ENCODE measurements around the gene DNAJC27. TPM values are rescaled to one million over a fixed set of nuclear protein-coding genes. Genes with fewer than 3 reads are reported as not detected.
A peak's percentile ranks its signal among the peaks of the same experiment; 100 is the strongest.

The DNAJC27 gene
- total and polyA plus RNA-seq, 2 of the 13 experiments (the other 11 are each of a cell fraction or from before 2014, with no cell fraction given): 3.1 to 3.7 TPM

- peak; percentile 62 for TF ChIP-seq PAXIP1 (CRISPR knock-in tag; conservative IDR thresholded peaks at IDR 0.05)
- no peak for TF ChIP-seq MAZ (IDR thresholded peaks at IDR 0.05; ENCODE audit: borderline replicate concordance, low read depth, low read length)
- no peak for TF ChIP-seq MAZ (CRISPR knock-in tag; IDR thresholded peaks at IDR 0.05; ENCODE audit: low read depth)
- TF ChIP-seq TOE1 (CRISPR knock-in tag; IDR thresholded peaks at IDR 0.05): no peak
- no peak for TF ChIP-seq ZNF557 (CRISPR knock-in tag; IDR thresholded peaks at IDR 0.05)
- TF ChIP-seq CREB1 (IDR thresholded peaks at IDR 0.05): no peak
- peak; percentile 38; the same call in 1 of the 2 replicates for TF ChIP-seq CREB1 (CRISPR knock-in tag; IDR thresholded peaks at IDR 0.05)
- TF ChIP-seq ZNF260 (CRISPR knock-in tag; IDR thresholded peaks at IDR 0.05; ENCODE audit: borderline replicate concordance, low read depth): no peak
- no peak for TF ChIP-seq ZNF564 (CRISPR knock-in tag; IDR thresholded peaks at IDR 0.05)
- no peak for TF ChIP-seq CEBPB (IDR thresholded peaks at IDR 0.05; ENCODE audit: borderline replicate concordance, low read depth, low read length)
- no peak for TF ChIP-seq MBD4 (IDR thresholded peaks at IDR 0.05; ENCODE audit: borderline replicate concordance, low read length)
- TF ChIP-seq ZNF430 (CRISPR knock-in tag; IDR thresholded peaks at IDR 0.05): no peak
- no peak for TF ChIP-seq ZNF326 (CRISPR knock-in tag; IDR thresholded peaks at IDR 0.05; ENCODE audit: borderline replicate concordance)
- TF ChIP-seq ZNF567 (CRISPR knock-in tag; IDR thresholded peaks at IDR 0.05; ENCODE audit: borderline replicate concordance): no peak
- TF ChIP-seq ZNF879 (CRISPR knock-in tag; IDR thresholded peaks at IDR 0.05): no peak
- TF ChIP-seq SIN3B (IDR thresholded peaks at IDR 0.05; ENCODE audit: low read length): no peak
- TF ChIP-seq TRIM24 (CRISPR knock-in tag; IDR thresholded peaks at IDR 0.05): no peak
- TF ChIP-seq ZNF235 (CRISPR knock-in tag; IDR thresholded peaks at IDR 0.05; ENCODE audit: borderline replicate concordance): no peak
- TF ChIP-seq, protein P1, sequence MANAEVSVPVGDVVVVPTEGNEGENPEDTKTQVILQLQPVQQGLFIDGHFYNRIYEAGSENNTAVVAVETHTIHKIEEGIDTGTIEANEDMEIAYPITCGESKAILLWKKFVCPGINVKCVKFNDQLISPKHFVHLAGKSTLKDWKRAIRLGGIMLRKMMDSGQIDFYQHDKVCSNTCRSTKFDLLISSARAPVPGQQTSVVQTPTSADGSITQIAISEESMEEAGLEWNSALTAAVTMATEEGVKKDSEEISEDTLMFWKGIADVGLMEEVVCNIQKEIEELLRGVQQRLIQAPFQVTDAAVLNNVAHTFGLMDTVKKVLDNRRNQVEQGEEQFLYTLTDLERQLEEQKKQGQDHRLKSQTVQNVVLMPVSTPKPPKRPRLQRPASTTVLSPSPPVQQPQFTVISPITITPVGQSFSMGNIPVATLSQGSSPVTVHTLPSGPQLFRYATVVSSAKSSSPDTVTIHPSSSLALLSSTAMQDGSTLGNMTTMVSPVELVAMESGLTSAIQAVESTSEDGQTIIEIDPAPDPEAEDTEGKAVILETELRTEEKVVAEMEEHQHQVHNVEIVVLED (CRISPR knock-in tag; IDR thresholded peaks at IDR 0.05; ENCODE audit: borderline replicate concordance): no peak
- peak; percentile 37; the same call in 1 of the 2 replicates for TF ChIP-seq CEBPG (CRISPR knock-in tag; IDR thresholded peaks at IDR 0.05)
- TF ChIP-seq, protein P2, sequence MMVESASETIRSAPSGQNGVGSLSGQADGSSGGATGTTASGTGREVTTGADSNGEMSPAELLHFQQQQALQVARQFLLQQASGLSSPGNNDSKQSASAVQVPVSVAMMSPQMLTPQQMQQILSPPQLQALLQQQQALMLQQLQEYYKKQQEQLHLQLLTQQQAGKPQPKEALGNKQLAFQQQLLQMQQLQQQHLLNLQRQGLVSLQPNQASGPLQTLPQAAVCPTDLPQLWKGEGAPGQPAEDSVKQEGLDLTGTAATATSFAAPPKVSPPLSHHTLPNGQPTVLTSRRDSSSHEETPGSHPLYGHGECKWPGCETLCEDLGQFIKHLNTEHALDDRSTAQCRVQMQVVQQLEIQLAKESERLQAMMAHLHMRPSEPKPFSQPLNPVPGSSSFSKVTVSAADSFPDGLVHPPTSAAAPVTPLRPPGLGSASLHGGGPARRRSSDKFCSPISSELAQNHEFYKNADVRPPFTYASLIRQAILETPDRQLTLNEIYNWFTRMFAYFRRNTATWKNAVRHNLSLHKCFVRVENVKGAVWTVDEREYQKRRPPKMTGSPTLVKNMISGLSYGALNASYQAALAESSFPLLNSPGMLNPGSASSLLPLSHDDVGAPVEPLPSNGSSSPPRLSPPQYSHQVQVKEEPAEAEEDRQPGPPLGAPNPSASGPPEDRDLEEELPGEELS (CRISPR knock-in tag; IDR thresholded peaks at IDR 0.05): peak; percentile 60
- TF ChIP-seq KLF11 (CRISPR knock-in tag; IDR thresholded peaks at IDR 0.05): no peak
- TF ChIP-seq PHF20 (CRISPR knock-in tag; IDR thresholded peaks at IDR 0.05): no peak
- TF ChIP-seq AKAP8 (CRISPR knock-in tag; IDR thresholded peaks at IDR 0.05): no peak
- TF ChIP-seq NFKBIZ (CRISPR knock-in tag; IDR thresholded peaks at IDR 0.05): no peak
- no peak for TF ChIP-seq SOX13 (IDR thresholded peaks at IDR 0.05)
- peak in 1 of 2 experiments; percentile 46; a peak in 1 of 4 replicates for TF ChIP-seq SOX13 (CRISPR knock-in tag; conservative IDR thresholded peaks at IDR 0.05 in 1 of 2, IDR thresholded peaks at IDR 0.05 in 1 of 2)
Observed at GRCh38 chr2:24977631-24978030, 5.9 kb upstream of the DNAJC27 start (continued).
